ENCODE measurements around the gene EFHB.
A peak's percentile ranks its signal among the peaks of the same experiment; 100 is the strongest.
"Not testable (repeated sequence)": the region's sequence is repeated elsewhere in the genome, so short reads cannot be mapped to it uniquely, and the experiment has no call there.

The EFHB gene, protein sequence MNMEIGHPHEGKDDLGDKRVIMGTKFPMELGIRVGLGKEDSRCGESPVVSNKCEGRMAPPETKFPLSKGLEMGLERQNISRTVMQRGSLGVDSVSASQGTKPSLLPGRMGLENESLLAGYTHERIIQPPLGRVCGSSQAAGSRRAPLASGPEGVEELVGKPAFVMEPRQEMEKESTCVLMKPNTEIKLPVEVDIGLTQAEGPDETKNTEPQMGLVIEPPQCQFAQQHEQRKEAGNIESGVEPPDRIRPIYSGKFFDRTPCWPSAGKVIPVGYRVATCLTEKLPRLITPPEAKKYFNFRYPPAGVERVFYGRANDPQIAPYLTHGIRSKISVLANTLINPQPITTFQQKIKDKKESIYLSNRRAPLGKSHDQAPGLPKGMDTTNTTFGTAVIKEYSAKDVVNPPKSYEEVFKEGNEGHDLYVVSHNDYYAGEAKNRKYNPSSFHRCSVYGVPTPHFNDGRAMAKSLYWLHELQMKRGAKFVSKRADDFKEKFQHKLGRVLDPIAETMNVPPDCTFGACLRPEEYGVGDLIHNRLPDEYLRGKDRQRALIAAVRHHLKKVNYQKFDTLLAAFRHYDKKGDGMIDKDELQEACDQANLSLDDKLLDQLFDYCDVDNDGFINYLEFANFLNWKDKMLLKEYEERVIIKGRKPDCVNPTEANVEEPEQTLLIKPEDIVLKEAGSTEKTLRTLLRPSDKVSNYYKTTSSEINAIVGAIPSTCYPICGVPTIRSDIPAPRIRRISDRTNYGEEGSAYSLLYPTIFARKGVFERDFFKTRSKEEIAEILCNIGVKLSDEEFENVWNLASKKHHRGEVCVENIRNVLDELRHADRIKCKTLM

DNA sequence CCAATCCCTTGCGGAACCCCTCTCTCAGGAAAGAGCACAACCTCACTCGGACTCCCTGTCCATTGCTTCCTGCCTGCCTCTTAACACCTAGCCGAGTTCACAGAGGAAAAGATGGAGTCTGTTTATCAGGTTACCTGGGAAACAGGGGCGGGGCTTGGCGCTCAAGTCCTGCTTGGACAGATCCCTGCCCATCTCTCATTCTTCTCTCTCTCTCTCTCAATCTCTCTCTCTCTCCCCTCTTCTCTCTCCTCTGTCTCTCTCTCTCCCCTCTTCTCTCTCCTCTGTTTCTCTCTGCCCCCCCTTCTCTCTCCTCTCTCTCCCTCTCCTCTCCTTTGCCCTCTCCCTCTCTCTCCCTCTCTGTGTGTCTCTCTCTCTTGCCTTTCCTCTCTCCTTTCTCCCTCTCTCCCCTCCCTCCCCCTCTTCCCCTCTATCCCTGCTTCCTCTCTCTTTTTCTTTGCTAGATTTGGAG, at the start of gene EFHB:
EFHB (minus strand) TSS at position 120 of the 469 bp plus-strand sequence. CDS start 199 bp downstream, outside the sequence.
- no peak for DNase-seq (ENCODE audit: low read depth in 1 of 2, low spot score in 1 of 2)

DNA sequence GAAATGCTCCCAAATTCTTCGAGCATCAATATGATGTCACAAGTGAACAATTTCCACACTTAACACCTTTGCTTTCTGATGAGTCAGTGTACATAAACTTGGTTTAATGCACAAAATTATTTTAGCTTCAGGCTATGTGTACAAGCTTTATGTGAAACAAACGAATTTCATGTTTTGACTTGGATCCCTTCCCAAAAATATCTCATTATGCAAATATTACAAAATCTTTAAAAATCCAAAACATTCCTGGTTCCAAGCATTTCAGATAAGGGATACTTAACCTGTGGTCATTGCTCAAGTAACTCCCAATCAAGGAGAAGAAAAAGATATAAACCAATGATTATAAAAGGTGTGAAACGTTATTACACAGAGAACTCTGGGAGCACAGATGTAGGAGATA, 38.0 kb upstream of the EFHB start:
- DNase-seq (ENCODE audit: low read depth in 1 of 2, low spot score in 1 of 2), result no peak

DNA sequence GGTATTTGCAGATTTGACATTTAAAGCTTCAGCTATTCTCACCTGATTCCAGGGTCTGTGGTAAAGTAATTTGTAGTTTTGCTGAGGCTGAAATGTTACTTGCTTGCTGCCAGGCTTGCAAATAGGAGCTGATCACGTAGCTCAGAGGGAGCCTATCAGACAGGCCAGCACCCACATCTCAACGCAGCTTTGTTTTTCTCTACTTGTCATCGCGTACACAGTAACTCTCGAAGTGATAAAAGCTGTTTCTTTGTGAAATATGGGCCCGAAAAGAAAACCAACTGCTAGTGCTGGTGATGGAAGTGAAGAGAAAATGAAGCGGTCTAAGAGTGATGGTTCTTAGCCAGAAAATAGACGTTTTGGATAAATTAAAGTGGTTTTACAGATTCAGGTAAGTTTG, 36.3 kb upstream of the EFHB start:
- no peak for DNase-seq (ENCODE audit: low read depth in 1 of 2, low spot score in 1 of 2)

DNA sequence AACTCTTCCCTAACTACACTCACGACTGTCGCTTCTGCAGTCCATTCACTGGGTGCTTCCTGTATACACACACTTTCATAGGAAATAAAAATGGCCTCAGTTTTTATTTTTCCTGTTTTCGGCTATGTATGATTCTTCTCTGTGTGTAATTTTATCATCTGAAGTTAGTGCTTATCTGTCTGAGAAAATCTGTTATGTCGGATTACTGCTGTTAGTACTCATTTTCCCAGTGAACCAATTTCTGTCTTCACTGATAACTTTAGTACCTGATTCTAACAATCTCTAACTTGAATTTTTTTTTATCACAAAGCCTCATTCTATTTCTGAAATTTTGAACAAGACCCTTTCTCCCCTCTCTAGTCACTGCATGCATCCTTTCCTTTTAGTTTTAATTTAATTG, 33.8 kb upstream of the EFHB start:
- no peak for DNase-seq (ENCODE audit: low read depth in 1 of 2, low spot score in 1 of 2)

DNA sequence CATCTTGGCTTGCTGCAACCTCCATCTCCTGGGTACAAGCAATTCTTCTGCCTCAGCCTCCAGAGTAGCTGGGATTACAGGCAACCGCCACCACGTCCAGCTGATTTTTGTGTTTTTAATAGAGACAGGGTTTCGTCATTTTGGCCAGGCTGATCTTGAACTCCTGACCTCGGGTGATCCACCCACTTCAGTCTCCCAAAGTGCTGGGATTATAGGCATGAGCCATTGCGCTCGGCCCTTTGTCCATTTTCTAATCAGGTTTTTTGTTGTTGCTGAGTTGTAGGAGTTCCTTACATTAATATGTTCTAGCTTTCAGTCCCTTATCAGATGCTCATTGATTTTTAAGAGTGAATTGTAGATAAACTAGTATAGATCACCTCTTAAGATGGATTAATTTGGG, 33.2 kb upstream of the EFHB start:
- no peak for DNase-seq (ENCODE audit: low read depth in 1 of 2, low spot score in 1 of 2)

DNA sequence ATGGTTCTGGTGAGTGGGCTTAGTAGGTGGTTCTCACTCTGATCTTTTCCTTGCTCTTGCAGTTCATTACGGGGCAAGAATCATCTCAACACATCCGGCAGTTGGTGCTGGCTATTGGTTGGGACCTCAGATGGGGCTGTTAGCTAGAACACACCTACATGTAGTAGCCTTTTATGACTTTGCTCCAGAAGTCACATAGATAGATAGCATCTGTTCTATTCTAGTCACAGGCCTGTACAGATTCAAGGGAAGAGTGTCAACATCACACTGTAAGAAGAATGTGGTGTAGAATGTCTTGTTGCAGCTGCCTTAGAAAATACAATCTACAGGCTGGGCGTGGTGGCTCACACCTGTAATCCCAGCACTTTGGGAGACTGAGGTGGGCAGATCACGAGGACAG, 27.9 kb upstream of the EFHB start:
- DNase-seq (ENCODE audit: low read depth in 1 of 2, low spot score in 1 of 2), result no peak

DNA sequence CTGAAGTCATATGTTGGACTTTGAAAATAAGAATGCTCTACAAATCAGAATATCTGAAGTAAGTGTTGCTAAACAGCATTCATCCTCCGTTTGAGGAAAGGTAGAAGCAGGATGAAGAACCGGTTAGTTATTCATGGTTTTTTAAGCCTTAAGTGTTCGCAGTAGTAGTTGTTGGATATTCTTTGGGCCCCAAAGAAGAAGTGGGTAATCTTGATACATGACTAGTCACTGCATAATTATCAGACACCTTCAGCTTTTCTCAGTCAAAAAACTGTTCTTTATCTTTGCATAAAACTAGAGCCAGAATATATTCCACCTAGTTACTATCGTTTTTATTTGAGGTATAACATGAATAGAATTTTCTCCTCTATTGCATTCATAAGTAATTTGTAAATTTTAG, 26.7 kb upstream of the EFHB start:
- no peak for DNase-seq (ENCODE audit: low read depth in 1 of 2, low spot score in 1 of 2)

DNA sequence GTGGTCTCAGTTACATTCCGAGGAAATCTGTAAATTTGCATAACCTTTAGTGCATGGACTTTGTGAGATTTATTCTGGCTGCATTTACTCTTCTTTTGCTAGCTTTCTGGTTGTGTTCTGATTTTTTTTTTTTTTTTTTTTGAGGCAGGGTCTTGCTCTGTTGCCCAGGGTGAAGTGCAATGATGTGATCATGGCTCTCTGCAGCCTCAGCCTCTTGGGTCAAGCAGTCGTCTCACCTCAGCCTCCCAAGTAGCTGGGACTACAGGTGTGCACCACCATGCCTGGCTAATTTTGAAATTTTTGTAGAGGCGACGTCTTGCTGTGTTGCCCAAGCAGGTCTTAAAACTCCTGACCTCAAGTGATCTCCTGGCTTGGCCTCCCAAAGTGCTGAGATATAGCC, 25.5 kb upstream of the EFHB start:
- DNase-seq (ENCODE audit: low read depth in 1 of 2, low spot score in 1 of 2), result no peak

DNA sequence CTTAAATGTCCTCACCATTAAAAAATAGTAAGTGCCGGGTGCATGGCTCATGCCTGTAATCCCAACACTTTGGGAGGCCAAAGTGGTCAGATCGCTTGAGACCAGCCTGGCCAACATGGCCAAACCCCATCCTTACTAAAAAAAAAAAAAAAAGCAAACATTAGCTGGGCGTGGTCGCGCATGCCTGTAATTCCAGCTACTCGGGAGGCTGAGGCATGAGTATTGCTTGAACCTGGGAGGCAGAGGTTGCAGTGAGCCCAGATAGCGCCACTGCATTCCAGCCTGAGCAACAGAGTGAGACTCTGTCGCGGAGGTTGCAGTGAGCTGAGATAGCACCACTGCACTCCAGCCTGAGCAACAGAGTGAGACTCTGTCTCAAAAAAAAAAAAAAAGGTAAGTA, 23.3 kb upstream of the EFHB start:
- not testable (repeated sequence) for DNase-seq (ENCODE audit: low read depth in 1 of 2, low spot score in 1 of 2)

DNA sequence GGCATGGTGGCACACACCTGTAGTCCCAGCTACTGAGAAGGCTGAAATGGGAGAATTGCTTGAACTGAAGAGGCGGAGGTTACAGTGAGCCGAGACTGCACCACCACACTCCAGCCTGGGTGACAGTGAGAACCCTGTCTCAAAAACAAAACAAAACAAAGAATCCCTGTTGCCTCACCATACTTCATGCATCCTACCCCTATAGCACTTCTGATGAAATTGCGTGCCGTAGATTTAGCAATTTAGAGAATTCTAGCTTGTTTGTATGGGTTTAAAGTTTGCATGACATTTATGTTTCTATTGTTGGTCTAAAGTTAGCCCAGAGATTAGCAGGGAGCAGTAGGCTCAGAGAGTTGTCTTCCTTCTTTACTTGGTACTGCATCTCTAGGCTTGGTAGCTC, 20.7 kb upstream of the EFHB start:
- no peak for DNase-seq (ENCODE audit: low read depth in 1 of 2, low spot score in 1 of 2)

DNA sequence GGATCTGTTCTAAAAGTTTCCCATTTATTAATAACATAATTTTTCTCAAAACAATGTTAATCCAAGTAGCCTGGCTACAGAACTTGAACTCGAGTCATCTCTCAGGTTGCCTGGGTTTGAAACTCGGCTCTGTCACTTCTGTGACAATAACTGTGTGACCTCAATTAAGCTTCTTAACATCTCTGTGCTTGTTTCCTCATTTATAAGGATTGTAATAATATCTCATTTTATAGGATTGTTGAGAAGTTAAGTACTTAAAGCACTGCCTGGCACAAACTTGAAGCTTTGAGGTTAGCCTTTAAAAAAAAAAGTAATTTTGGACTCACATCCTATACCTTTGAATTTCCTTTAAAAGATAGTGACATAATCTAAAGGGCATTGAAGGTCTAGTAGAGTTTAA, 16.3 kb upstream of the EFHB start:
- no peak for DNase-seq (ENCODE audit: low read depth in 1 of 2, low spot score in 1 of 2)

DNA sequence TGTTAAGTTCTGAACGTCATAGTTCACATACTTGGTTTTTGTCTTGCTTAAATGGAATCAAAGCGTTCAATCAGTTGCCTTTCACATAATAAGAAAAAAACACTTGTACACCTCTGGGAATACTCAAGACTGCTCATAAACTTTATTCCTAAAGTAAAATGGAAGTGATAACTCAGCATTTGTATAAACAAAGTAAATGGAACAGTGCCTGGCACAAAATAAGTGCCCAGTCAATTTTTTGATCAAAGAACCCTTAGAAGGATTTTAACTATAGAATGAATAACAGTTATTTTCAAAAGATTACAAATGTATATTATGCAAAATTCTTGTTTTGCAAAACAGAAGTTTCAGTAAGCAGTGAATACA, 14.2 kb upstream of the EFHB start:
- no peak for DNase-seq (ENCODE audit: low read depth in 1 of 2, low spot score in 1 of 2)

DNA sequence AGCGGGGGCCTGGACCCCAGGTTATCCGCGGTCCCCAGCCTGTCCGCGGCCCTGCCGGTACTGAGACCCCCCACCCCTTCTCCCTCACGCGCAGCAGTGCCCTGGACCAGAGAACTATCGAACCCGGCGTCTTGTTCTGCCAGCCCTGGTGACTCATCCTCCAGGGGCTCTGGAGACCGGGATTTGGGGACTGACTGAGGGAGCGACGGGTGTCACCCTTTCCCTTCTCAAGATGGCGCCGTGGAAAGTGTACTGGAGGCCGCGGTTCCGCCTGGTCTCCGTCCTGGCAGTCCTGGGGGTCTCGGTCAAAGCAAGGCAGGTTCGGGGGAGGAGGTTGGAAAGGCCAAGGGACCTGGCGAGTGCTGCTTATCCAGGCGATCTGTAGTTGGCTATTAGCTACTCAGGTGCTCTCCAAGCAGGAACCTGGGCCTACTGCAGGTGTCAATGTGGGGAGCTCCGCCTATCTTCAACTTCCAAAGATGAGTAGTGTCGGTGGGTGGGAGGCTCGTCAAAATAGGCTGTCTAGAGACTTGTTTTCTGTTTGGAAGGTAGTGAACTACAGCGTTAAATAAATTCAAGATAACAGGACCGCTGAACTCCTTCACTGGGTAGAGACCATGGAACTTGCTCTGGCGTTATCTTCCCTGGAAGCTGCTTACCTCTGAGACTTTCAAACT, 13.7 kb upstream of the EFHB start:
- DNase-seq (ENCODE audit: low read depth in 1 of 2, low spot score in 1 of 2), result peak; percentile 12 to 16

DNA sequence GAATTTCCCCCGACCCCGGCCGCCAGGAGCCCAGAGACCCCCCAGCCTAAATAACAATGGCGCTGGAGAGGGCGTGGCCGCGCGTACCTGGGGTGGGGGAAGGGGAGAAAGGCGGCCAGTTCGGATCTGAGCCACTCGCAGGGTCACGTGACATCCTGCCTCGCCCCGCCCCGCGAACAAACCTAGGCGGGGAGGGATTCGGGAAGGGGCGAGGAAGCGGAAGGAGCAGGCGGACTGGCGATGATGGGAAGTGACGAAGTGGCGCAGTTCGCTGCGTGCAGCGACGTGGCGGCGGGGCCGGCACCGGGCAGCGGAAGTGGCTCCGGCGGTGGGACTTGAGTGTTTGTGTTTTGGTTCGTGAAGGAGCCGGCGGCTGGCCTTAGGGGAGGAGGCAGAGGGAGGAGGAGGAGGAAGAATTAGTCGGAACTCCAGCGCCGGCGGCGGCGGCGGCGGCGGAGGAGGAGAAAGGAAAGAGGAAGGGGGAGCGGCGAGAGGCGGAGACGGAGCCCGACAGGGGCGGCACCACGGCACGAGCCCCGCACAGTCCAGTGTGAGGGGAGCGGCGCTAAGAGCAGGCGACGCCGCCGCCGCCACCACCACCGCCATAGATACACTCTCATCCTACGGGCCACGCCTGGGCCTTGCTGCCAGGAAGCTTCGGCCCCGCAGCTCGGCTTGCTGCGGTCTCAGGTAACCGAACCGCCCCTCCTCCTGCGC, 13.0 kb upstream of the EFHB start, which contains the start of gene RAB5A:
RAB5A (plus strand) TSS at position 266 of the 717 bp plus-strand sequence. CDS start 3,802 bp downstream, outside the sequence.
- peak; percentile 93 to 96 for DNase-seq (ENCODE audit: low read depth in 1 of 2, low spot score in 1 of 2)

DNA sequence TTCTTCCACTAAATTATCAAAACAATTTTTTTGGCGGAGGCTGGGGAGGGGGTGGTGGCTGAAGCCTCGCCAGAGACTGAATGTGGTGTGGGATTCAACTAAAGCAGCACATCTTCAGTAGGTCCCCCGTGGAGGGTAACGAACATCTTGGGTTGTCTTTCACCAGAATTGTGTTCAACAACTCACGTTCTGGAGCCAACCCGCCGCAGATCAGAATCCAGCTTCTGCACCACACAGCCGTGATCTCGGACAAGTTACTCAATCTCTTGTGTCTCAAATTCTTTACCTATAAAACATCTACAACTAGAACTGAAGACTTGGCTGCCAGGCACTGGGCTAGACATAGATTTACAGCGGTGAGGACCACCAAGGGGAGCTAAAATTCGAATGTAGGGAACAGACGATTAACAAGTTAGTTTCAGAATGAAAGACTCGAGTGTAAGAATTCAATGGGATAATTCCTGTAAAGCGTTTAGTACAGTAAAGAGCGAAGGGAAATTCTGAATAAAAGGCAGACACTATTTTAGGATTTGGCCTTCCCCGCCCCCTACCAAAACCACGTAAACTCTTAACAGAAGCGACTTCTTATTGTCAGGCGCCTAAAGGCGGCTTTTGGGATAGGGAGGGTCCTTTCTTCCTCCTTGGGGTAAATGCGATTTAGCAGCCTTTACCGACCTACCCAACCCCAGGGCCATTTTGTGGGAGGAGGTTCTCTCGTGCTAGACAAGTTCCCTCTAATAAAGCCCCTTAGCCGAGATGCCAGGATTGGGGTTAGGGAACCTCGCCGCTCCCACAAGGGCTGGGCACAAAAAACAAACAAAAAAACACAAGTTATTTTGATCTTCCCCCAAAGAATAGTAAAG, 12.2 kb upstream of the EFHB start:
- DNase-seq (ENCODE audit: low read depth in 1 of 2, low spot score in 1 of 2), result no peak

DNA sequence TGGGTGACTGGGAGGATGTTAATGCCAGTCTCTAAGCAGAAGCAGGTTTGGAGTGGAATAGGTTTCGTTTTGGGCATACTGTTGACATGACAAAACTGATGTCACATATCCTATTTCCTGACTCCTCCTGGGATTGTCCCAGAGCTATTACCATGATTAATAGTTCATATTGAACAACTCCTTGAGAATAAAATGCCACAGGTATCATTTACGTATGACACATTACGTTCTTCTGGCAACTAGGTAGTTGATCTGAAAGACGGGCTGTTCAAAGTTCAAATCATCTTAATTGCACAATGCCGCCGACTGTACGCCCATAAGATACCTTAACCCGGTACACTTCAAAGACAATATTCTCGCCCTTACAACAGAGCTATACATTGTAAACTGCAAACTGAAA, 11.5 kb upstream of the EFHB start:
- no peak for DNase-seq (ENCODE audit: low read depth in 1 of 2, low spot score in 1 of 2)

DNA sequence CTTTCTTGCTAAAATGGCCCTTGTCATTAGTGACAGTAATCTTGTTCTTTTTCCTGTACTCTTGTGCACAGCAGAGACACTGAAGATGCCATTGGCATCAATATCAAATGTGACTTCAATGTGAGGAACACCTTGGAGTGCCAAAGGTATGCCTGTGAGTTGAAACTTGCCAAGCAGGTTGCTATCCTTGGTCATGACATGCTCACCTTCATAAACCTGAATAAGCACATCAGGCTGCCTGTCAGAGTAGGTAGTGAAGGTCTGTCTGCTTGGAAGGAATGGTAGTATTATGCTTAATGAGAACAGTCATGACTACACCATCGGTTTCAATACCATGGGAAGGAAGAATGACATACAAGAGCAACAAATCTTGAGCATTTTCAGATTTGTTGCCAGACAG, 6.6 kb upstream of the EFHB start:
- no peak for DNase-seq (ENCODE audit: low read depth in 1 of 2, low spot score in 1 of 2)

DNA sequence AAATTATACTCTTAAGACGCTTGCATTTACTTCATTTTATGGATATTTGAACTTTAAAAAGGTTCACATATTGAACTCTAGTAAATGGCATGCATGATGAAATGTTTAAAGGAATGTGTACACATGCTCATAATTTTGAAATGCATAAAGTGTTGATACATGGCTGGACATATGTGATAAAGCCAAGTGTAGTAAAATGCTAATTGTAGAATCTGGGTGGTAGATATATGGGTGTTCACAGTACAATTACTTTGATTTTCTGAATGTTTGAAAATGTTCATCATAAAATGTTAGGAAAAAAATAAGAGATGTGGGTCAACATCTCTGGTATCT, 4.2 kb upstream of the EFHB start:
- no peak for DNase-seq (ENCODE audit: low read depth in 1 of 2, low spot score in 1 of 2)

DNA sequence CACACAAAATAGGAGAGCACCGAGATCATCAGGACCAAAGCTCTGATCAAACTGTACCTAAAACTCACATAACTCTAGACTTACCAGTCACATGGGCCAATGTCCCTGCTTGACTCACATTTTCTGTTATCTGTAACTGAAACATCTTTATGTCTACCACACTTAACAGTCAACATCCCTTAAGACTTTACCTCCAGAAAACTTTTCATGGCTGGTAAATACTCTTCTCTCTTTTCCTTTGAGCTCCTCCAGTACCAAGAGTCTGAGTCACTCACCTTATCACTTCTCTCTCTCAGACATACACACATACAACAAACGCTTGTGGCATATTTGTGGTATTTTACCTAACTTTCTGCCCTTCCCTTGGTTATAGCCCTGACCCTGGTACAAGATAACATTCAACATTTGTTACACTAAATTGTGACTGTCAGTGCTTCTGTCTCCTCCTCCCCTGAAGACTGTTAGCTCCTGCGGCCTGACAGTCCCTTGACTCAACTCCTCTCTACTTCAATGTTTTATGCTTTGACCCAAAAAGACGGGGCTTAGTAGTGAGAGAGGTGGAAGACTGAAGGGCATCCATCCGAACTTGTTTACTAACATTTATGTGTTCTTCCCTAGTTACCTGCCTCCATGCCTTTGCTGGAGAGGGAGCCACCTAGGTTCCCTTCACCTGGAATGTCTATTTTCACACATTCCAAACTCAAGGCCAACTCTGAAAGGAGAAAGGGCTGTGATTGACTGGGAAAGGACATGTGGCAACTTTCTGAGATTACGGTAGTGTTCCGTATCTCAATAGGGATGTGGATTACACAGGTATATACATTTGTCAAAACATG, 3.7 kb upstream of the EFHB start:
- no peak for DNase-seq (ENCODE audit: low read depth in 1 of 2, low spot score in 1 of 2)
